ENCODE measurements around the gene KRT16.

DNA sequence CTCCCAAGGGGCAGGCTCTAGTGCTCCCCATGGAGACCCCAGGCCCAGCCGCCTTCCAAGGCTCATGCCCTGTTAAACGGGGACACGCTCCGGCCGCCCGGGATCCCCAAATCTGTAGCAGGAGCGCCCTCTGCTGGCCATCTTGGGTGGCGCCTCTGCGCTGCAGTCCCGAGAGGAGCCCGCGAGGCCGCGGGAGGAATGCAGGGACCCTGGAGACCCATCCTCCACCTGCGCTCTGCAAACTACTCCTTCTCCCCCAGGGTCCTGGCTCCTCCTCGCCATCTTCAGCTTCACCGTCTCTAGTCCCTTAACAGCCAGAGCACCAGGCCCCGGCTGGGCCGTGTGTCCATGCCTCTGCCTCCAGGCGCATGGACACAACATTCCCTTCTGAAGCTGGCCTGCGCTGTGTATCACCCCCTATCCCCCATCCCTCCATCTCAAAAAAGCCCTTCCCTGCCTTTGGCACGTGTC lies 35.4 kb upstream of the KRT16 start:
- TF ChIP-seq, protein P1, sequence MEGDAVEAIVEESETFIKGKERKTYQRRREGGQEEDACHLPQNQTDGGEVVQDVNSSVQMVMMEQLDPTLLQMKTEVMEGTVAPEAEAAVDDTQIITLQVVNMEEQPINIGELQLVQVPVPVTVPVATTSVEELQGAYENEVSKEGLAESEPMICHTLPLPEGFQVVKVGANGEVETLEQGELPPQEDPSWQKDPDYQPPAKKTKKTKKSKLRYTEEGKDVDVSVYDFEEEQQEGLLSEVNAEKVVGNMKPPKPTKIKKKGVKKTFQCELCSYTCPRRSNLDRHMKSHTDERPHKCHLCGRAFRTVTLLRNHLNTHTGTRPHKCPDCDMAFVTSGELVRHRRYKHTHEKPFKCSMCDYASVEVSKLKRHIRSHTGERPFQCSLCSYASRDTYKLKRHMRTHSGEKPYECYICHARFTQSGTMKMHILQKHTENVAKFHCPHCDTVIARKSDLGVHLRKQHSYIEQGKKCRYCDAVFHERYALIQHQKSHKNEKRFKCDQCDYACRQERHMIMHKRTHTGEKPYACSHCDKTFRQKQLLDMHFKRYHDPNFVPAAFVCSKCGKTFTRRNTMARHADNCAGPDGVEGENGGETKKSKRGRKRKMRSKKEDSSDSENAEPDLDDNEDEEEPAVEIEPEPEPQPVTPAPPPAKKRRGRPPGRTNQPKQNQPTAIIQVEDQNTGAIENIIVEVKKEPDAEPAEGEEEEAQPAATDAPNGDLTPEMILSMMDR (IDR thresholded peaks at IDR 0.05) = peak; percentile 94 to 99 (median 96)
- TF ChIP-seq EP300 (IDR thresholded peaks at IDR 0.05; ENCODE audit: low read depth) (no peak), POLR2A (IDR thresholded peaks at IDR 0.05) (no peak), POLR2AphosphoS5 (IDR thresholded peaks at IDR 0.05) (no peak)

All from transverse colon (tissue), 4 donors.